Smooth muscle cell (in vitro differentiated cells): Measurements from ENCODE around the gene COX4I1. TPM values are rescaled to one million over a fixed set of nuclear protein-coding genes. Genes with fewer than 3 reads are reported as not detected.

Experiments used
- DNase-seq: peaks from one replicate; lab custom pipeline; 2025; ENCODE audit not compliant: unreplicated experiment; lab: John Stamatoyannopoulos, UW
- H2AFZ ChIP-seq: fragments of 200-600 bp; sonication (generic); 2 replicates; pipeline ENCODE4 v1.6.0; 2016; ENCODE audit warnings: antibody characterized with exemption, low read depth, mild to moderate bottlenecking
- H3F3A ChIP-seq: fragments of 200-600 bp; sonication (generic); 2 replicates; pipeline ENCODE4 v1.6.0; 2017; ENCODE audit warnings: antibody characterized with exemption, low read depth
- H3K27ac ChIP-seq: fragments of 200-600 bp; sonication (generic); 2 replicates; pipeline ENCODE4 v1.5.1; 2016; ENCODE audit warnings: low read depth, mild to moderate bottlenecking
- H3K27me3 ChIP-seq: fragments of 200-600 bp; sonication (generic); 2 replicates; pipeline ENCODE4 v1.6.1; 2016; ENCODE audit warnings: low read depth, mild to moderate bottlenecking
- H3K36me3 ChIP-seq: fragments of 200-600 bp; sonication (generic); 2 replicates; pipeline ENCODE4 v1.5.1; 2016; ENCODE audit warnings: low read depth
- H3K4me1 ChIP-seq: fragments of 200-600 bp; sonication (generic); 2 replicates; pipeline ENCODE4 v1.5.1; 2016; ENCODE audit warnings: low read depth
- H3K4me2 ChIP-seq: fragments of 200-600 bp; sonication (generic); 2 replicates; pipeline ENCODE4 v1.6.0; 2016; ENCODE audit warnings: mild to moderate bottlenecking
- H3K4me3 ChIP-seq: fragments of 200-600 bp; sonication (generic); 2 replicates; pipeline ENCODE4 v1.5.1; 2016; ENCODE audit warnings: mild to moderate bottlenecking
- H3K79me2 ChIP-seq: fragments of 200-600 bp; sonication (generic); 2 replicates; pipeline ENCODE4 v1.6.0; 2016; ENCODE audit warnings: low read depth, mild to moderate bottlenecking
- H3K9ac ChIP-seq: fragments of 200-600 bp; sonication (generic); 2 replicates; pipeline ENCODE4 v1.6.0; 2016; ENCODE audit warnings: low read depth
- H3K9me3 ChIP-seq: fragments of 200-600 bp; sonication (generic); replicated peaks from 2 replicates; pipeline ENCODE4 v1.5.1; 2016; ENCODE audit warnings: low read depth
- H4K20me1 ChIP-seq: fragments of 200-600 bp; sonication (generic); 2 replicates; pipeline ENCODE4 v1.6.0; 2016; ENCODE audit warnings: low read depth
- CTCF ChIP-seq: fragments of 200-600 bp; sonication (generic); IDR thresholded peaks from 2 replicates; pipeline ENCODE4 v1.5.1; 2017; ENCODE audit warnings: borderline replicate concordance, mild to moderate bottlenecking, antibody characterized with exemption; ENCODE audit not compliant: insufficient read depth, poor library complexity, severe bottlenecking
- WGBS: methylation state at CpG from one replicate; pipeline ENCODE4 v1.1.7; 2016; ENCODE audit warnings: low lambda C conversion rate; 5-methylcytosine and 5-hydroxymethylcytosine counted together
- polyA plus RNA-seq: library from polyadenylated mRNA; unstranded; fragments of >200 nt; fragmentation: Nextera tagmentation; extraction: Ambion mirVana; gene quantifications from 2 replicates; pipeline ENCODE4 v1.2.1, GENCODE V29; 2016
- total RNA-seq: library from RNA; depleted of rRNA; stranded (reverse); fragments of >200 nt; gene quantifications from 2 replicates; pipeline ENCODE4 v1.2.3, GENCODE V29; 2014

COX4I1 gene
- 342 and 349 TPM in 2 replicates for total RNA-seq
- 586 and 612 TPM in 2 replicates for polyA plus RNA-seq

GRCh38 chr16:85799497-85800320 lies at the start of gene COX4I1, which contains the start of gene EMC8:
TSS of gene COX4I1 (plus strand) at chr16:85799695. CDS start at chr16:85801206, 1,511 bp downstream.
TSS of gene EMC8 (minus strand) at chr16:85799544. CDS start at chr16:85799295, 249 bp downstream.
- peak; percentile 65 for DNase-seq
- Histone ChIP-seq H3F3A (no peaks in the 10 kb centered on the region), H3K27me3 (no peaks in the 10 kb centered on the region), H3K79me2 (peaks cover 75% of the 10 kb centered on the region), H3K9me3 (no peaks in the 10 kb centered on the region), H3K4me1 (peaks cover 19% of the 10 kb centered on the region), H4K20me1 (peaks cover 59% of the 10 kb centered on the region), H2AFZ (peak within 1 kb of the TSS; percentile 83), H3K4me2 (peak within 1 kb of the TSS; percentile 93), H3K27ac (peak within 1 kb of the TSS; percentile 96), H3K36me3 (no peaks in the 10 kb centered on the region), H3K4me3 (peak within 1 kb of the TSS; percentile 87), H3K9ac (peak within 1 kb of the TSS; percentile 99)
- 1% methylated on average over 69 of the region's 87 CpGs for WGBS
- TF ChIP-seq CTCF: no peak

- Histone ChIP-seq H3K4me1 (peaks cover 31% of the 10 kb centered on the region), H3K9ac (no peak overlapping the region), H3K79me2 (no peaks in the 10 kb centered on the region), H4K20me1 (no peaks in the 10 kb centered on the region), H2AFZ (no peak overlapping the region), H3K4me3 (peak overlapping the region; percentile 63), H3K27me3 (peaks cover 26% of the 10 kb centered on the region), H3F3A (no peaks in the 10 kb centered on the region), H3K36me3 (no peaks in the 10 kb centered on the region), H3K27ac (no peak overlapping the region), H3K4me2 (peak overlapping the region; percentile 99), H3K9me3 (no peaks in the 10 kb centered on the region)
- DNase-seq: no peak
- TF ChIP-seq CTCF: no peak
- 28% methylated on average over 13 of the region's 14 CpGs for WGBS
Measured at GRCh38 chr16:85749771-85750145, 49.7 kb upstream of the COX4I1 start.

DNA sequence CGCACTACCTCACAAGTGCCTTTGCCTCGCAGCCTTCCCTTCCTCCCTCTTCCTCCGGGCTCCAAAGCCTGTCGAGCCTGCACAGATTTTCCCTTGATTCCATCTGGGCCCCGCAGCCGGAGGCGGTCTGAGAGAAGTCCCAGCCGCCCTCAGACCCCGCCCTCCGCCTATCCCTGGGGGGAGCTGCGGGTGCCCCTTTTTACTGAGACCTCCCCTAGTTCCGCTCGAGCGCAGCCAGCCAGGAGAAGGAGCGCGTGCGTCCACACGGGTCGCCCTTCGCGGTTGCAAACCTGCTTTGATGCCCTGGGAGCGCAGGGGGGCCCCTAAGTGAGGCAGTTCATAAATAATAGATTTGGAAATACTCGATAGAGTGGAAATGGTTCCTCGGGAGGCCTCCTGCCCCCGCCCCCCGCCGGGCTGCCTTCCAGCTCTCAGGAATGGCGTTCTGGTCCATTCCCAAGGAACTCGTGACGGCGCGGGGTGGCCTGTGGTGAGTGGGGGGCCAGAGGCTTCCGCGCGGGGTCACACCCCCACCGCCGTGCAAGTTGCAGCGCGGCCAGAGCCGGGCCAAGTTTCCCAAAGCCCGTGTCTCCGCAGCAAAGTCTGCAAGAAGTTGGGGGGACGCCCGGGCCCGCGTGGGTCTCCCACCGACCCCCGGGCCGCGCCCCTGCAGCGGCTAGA lies 49.2 kb upstream of the COX4I1 start:
- H3F3A ChIP-seq: no peaks in the 10 kb centered on the region
- peak overlapping the region; percentile 63 for H3K4me3 ChIP-seq
- 2% methylated on average over 40 of the region's 51 CpGs for WGBS
- H2AFZ ChIP-seq: peak overlapping the region; percentile 79
- H3K27me3 ChIP-seq: peaks cover 26% of the 10 kb centered on the region
- no peaks in the 10 kb centered on the region for H3K36me3 ChIP-seq
- peaks cover 31% of the 10 kb centered on the region for H3K4me1 ChIP-seq
- TF ChIP-seq CTCF: no peak
- DNase-seq: no peak
- H3K79me2 ChIP-seq: no peaks in the 10 kb centered on the region
- H3K9me3 ChIP-seq: no peaks in the 10 kb centered on the region
- peak overlapping the region; percentile 99 for H3K4me2 ChIP-seq
- H4K20me1 ChIP-seq: no peaks in the 10 kb centered on the region
- H3K27ac ChIP-seq: no peak overlapping the region
- no peak overlapping the region for H3K9ac ChIP-seq
